Measurements from ENCODE around the gene NSRP1. TPM values are rescaled to one million over a fixed set of nuclear protein-coding genes. Genes with fewer than 3 reads are reported as not detected.

The NSRP1 gene
- total and polyA plus RNA-seq, 2 of the 13 experiments (the other 11 are each of a cell fraction or from before 2014, with no cell fraction given), result 7.0 to 14.3 TPM

- TF ChIP-seq KLF6 (CRISPR knock-in tag; IDR thresholded peaks at IDR 0.05) (no peak), HDAC2 (CRISPR knock-in tag; IDR thresholded peaks at IDR 0.05) (peak; percentile 57; the same call in 1 of the 2 replicates), SALL2 (CRISPR knock-in tag; IDR thresholded peaks at IDR 0.05) (no peak), HMGXB4 (CRISPR knock-in tag; IDR thresholded peaks at IDR 0.05; ENCODE audit: borderline replicate concordance in 1 of 2, low read depth in 1 of 2) (no peak), RBAK (CRISPR knock-in tag; IDR thresholded peaks at IDR 0.05) (no peak), ZNF484 (CRISPR knock-in tag; IDR thresholded peaks at IDR 0.05; ENCODE audit: borderline replicate concordance, low read depth) (no peak), ZFP36L1 (CRISPR knock-in tag; IDR thresholded peaks at IDR 0.05) (no peak), FOXO1 (CRISPR knock-in tag; IDR thresholded peaks at IDR 0.05) (no peak; the same call in 1 of the 2 replicates), ZNF772 (CRISPR knock-in tag; IDR thresholded peaks at IDR 0.05) (no peak), ZNF790 (CRISPR knock-in tag; IDR thresholded peaks at IDR 0.05; ENCODE audit: borderline replicate concordance) (no peak), XBP1 (CRISPR knock-in tag; IDR thresholded peaks at IDR 0.05) (no peak), ZFP37 (CRISPR knock-in tag; IDR thresholded peaks at IDR 0.05; ENCODE audit: borderline replicate concordance) (no peak), KDM5A (IDR thresholded peaks at IDR 0.05; ENCODE audit: borderline replicate concordance, low read length) (no peak), ATF1 (CRISPR knock-in tag; IDR thresholded peaks at IDR 0.05) (no peak), NFYC (CRISPR knock-in tag; IDR thresholded peaks at IDR 0.05) (no peak), KDM6A (CRISPR knock-in tag; IDR thresholded peaks at IDR 0.05; ENCODE audit: low read depth) (peak; percentile 73), TFAP4 (IDR thresholded peaks at IDR 0.05; ENCODE audit: borderline replicate concordance, low read depth) (no peak), ZBTB34 (CRISPR knock-in tag; IDR thresholded peaks at IDR 0.05) (no peak), HDAC6 (IDR thresholded peaks at IDR 0.05; ENCODE audit: low read depth, low read length) (no peak), ZNF761 (CRISPR knock-in tag; conservative IDR thresholded peaks at IDR 0.05) (no peak), IKZF4 (CRISPR knock-in tag; IDR thresholded peaks at IDR 0.05; ENCODE audit: borderline replicate concordance, low read depth, not compliant biosample characterization) (no peak), TBX2 (CRISPR knock-in tag; IDR thresholded peaks at IDR 0.05; ENCODE audit: borderline replicate concordance) (peak; percentile 73; the same call in 1 of the 2 replicates), LCORL (IDR thresholded peaks at IDR 0.05) (no peak), LCORL (CRISPR knock-in tag; IDR thresholded peaks at IDR 0.05) (peak; percentile 32; the same call in 1 of the 2 replicates)
- TF ChIP-seq, protein P1, sequence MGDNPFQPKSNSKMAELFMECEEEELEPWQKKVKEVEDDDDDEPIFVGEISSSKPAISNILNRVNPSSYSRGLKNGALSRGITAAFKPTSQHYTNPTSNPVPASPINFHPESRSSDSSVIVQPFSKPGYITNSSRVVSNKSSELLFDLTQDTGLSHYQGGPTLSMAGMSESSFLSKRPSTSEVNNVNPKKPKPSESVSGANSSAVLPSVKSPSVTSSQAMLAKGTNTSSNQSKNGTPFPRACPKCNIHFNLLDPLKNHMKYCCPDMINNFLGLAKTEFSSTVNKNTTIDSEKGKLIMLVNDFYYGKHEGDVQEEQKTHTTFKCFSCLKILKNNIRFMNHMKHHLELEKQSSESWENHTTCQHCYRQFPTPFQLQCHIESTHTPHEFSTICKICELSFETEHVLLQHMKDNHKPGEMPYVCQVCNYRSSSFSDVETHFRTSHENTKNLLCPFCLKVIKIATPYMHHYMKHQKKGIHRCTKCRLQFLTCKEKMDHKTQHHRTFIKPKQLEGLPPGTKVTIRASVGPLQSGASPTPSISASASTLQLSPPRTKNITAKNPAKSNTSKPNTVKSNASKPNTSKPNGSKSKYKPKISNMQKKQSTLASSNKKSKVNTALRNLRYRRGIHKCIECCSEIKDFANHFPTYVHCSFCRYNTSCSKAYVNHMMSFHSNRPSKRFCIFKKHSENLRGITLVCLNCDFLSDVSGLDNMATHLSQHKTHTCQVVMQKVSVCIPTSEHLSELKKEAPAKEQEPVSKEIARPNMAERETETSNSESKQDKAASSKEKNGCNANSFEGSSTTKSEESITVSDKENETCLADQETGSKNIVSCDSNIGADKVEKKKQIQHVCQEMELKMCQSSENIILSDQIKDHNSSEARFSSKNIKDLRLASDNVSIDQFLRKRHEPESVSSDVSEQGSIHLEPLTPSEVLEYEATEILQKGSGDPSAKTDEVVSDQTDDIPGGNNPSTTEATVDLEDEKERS (CRISPR knock-in tag; IDR thresholded peaks at IDR 0.05), result no peak
Observed at GRCh38 chr17:30225919-30226553, 109.4 kb downstream of the NSRP1 start (continued).

All from HepG2 (cell line).